Activated effector memory CD4-positive, alpha-beta T cell treated with anti-CD3 and anti-CD28 coated beads, Interleukin-2, amount 50 U/mL, for 16 hours (primary cell): Measurements from ENCODE around the gene EHD1.
"Not testable (repeated sequence)": the region's sequence is repeated elsewhere in the genome, so short reads cannot be mapped to it uniquely, and the experiment has no call there.

Source experiments
- DNase-seq: peaks from one replicate; pipeline ENCODE4 v3.0.0-alpha.2; 2020

EHD1 gene

GRCh38 chr11:64855596-64856304 lies 22.7 kb downstream of the EHD1 start:
- DNase-seq = no peak

- peak; percentile 87 for DNase-seq
Measured at GRCh38 chr11:64854534-64855502, 23.6 kb downstream of the EHD1 start.

GRCh38 chr11:64854157-64854533 lies 24.3 kb downstream of the EHD1 start:
- DNase-seq = no peak

- peak; percentile 75 for DNase-seq
Measured at GRCh38 chr11:64853709-64854108, 24.7 kb downstream of the EHD1 start.

- DNase-seq = no peak
Measured at GRCh38 chr11:64852804-64853509, 25.5 kb downstream of the EHD1 start.

GRCh38 chr11:64851831-64852351 lies 26.5 kb downstream of the EHD1 start:
- DNase-seq = no peak

GRCh38 chr11:64850979-64851567 lies 27.3 kb downstream of the EHD1 start:
- DNase-seq = peak; percentile 86

- peak; percentile 64 for DNase-seq
Measured at GRCh38 chr11:64849598-64850356, 28.6 kb downstream of the EHD1 start.

- peak; percentile 71 for DNase-seq
Measured at GRCh38 chr11:64848826-64849597, 29.4 kb downstream of the EHD1 start.

GRCh38 chr11:64848214-64848825 lies 30.1 kb downstream of the EHD1 start:
- peak; percentile 63 for DNase-seq

- DNase-seq = peak; percentile 97
Measured at GRCh38 chr11:64846998-64847666, 31.3 kb downstream of the EHD1 start.

GRCh38 chr11:64845776-64846129 lies 32.7 kb downstream of the EHD1 start:
- not testable (repeated sequence) for DNase-seq

GRCh38 chr11:64845129-64845775 lies 33.2 kb downstream of the EHD1 start:
- DNase-seq = no peak

GRCh38 chr11:64844330-64845128 lies 33.9 kb downstream of the EHD1 start, which contains the start of gene CDC42BPG:
Gene CDC42BPG, minus strand, starts transcription at chr11:64844653. Its CDS starts 84 bp downstream, at chr11:64844569.
- peak; percentile 87 for DNase-seq

GRCh38 chr11:64843686-64844329 lies 34.6 kb downstream of the EHD1 start:
- DNase-seq = no peak

GRCh38 chr11:64842851-64843685 lies 35.4 kb downstream of the EHD1 start:
- no peak for DNase-seq

- no peak for DNase-seq
Measured at GRCh38 chr11:64842366-64842759, 36.1 kb downstream of the EHD1 start.
